HCT116 (cell line): Measurements from ENCODE around the gene SEMA6D. TPM values are rescaled to one million over a fixed set of nuclear protein-coding genes. Genes with fewer than 3 reads are reported as not detected.

Source experiments
- ATAC-seq: fragments of 200-7000 bp; cut with Tn5 transposase; 2 replicates; pipeline ENCODE4 v1.9.1; 2020; ENCODE audit warnings: mild to moderate bottlenecking, moderate library complexity
- BruUV-seq: library from RNA; stranded (reverse); fragments of 400-500 nt; replicated peaks from 2 replicates; lab custom pipeline; 2021; lab: Mats Ljungman, UMichigan
- CTCF ChIA-PET: fragments of 300-600 bp; sonication (Branson Sonifier 250); formaldehyde crosslinking; loops from one replicate; lab custom pipeline; 2021; ENCODE audit warnings: antibody characterized with exemption; lab: Charles Lee
- POLR2A ChIA-PET: fragments of 300-600, 350-600 bp; sonication (Branson Sonifier 250); formaldehyde crosslinking; loops from one replicate; lab custom pipeline; 2021; ENCODE audit warnings: antibody characterized with exemption; lab: Charles Lee
- RAD21 ChIA-PET, 2 experiments: fragments of 300-600 bp; sonication (Branson Sonifier 250); formaldehyde crosslinking; loops; one replicate each; lab custom pipeline; 2023; ENCODE audit warnings: low total read pairs in 2 of 2; ENCODE audit not compliant: uncharacterized antibody in 2 of 2, unreplicated experiment in 2 of 2, low non-redundant PET in 1 of 2; lab: Charles Lee
- DNase-seq: peaks from one replicate; pipeline ENCODE4 v3.0.0-alpha.2; 2010; ENCODE audit warnings: low read depth, low spot score
- H2AFZ ChIP-seq: fragments of 200-600 bp; shearing (Covaris generic), sonication (generic); 2 replicates; pipeline ENCODE4 v1.6.1; 2017; ENCODE audit warnings: low read depth, mixed run types, mixed read lengths, antibody characterized with exemption, low read length; ENCODE audit not compliant: poor library complexity, severe bottlenecking
- H3K27ac ChIP-seq: 2 replicates; pipeline ENCODE4 v1.5.1; 2012; ENCODE audit warnings: low read depth, low read length
- H3K27me3 ChIP-seq: fragments of 200-600 bp; sonication (generic); 2 replicates; pipeline ENCODE4 v1.6.1; 2016; ENCODE audit warnings: mixed run types, low read length, mixed read lengths; ENCODE audit not compliant: insufficient read depth
- H3K36me3 ChIP-seq, 2 experiments: fragments of 200-500 bp in 1 of 2; fragments of 200-600 bp in 1 of 2; sonication (Bioruptor generic) in 1 of 2; sonication (generic) in 1 of 2; 2 replicates each; pipeline versions ENCODE4 v1.5.1 to v1.6.1; 2014 to 2016; ENCODE audit warnings: low read length in 2 of 2, inconsistent platforms in 1 of 2, mixed read lengths in 1 of 2, mixed run types in 1 of 2; ENCODE audit not compliant: insufficient read depth in 2 of 2, control insufficient read depth in 1 of 2
- H3K4me1 ChIP-seq, 2 experiments: fragments of 200-600 bp in 1 of 2; sonication (generic) in 1 of 2; 2 replicates each; pipeline versions ENCODE4 v1.5.1 to v1.6.1; 2012 to 2017; ENCODE audit warnings: low read length in 2 of 2, inconsistent platforms in 1 of 2, mild to moderate bottlenecking in 1 of 2, mixed read lengths in 1 of 2, mixed run types in 1 of 2, moderate library complexity in 1 of 2; ENCODE audit not compliant: insufficient read depth in 2 of 2, control insufficient read depth in 1 of 2
- H3K4me2 ChIP-seq: fragments of 200-600 bp; sonication (generic); 2 replicates; pipeline ENCODE4 v1.6.1; 2017; ENCODE audit warnings: mixed run types, low read length, mixed read lengths
- H3K4me3 ChIP-seq, 2 experiments: fragments of 200-600 bp in 1 of 2; sonication (generic) in 1 of 2; replicated peaks in 1 of 2; 2 replicates each; pipeline ENCODE4 v1.5.1; 2011 to 2016; ENCODE audit warnings: low read length in 2 of 2, control low read depth in 1 of 2, low read depth in 1 of 2, mild to moderate bottlenecking in 1 of 2, mixed read lengths in 1 of 2, mixed run types in 1 of 2
- H3K79me2 ChIP-seq: fragments of 200-600 bp; sonication (generic); 2 replicates; pipeline ENCODE4 v1.6.1; 2017; ENCODE audit warnings: mild to moderate bottlenecking, mixed run types, low read length, moderate library complexity, mixed read lengths; ENCODE audit not compliant: insufficient read depth
- H3K9ac ChIP-seq: fragments of 200-600 bp; sonication (generic); 2 replicates; pipeline ENCODE4 v1.6.1; 2016; ENCODE audit warnings: low read length, mixed read lengths
- H3K9me2 ChIP-seq: fragments of 200-600 bp; sonication (generic), shearing (Covaris generic); 2 replicates; pipeline ENCODE4 v1.6.1; 2017; ENCODE audit warnings: mixed run types, mild to moderate bottlenecking, moderate library complexity; ENCODE audit not compliant: insufficient read depth
- H3K9me3 ChIP-seq, 2 experiments: fragments of 200-500 bp in 1 of 2; fragments of 200-600 bp in 1 of 2; sonication (Bioruptor generic) in 1 of 2; sonication (generic) in 1 of 2; 2 replicates each; pipeline ENCODE4 v1.6.1; 2014 to 2017; ENCODE audit warnings: low read length in 2 of 2, mixed read lengths in 2 of 2, inconsistent platforms in 1 of 2, low read depth in 1 of 2, mild to moderate bottlenecking in 1 of 2, mixed run types in 1 of 2, moderate library complexity in 1 of 2; ENCODE audit not compliant: control insufficient read depth in 1 of 2, insufficient read depth in 1 of 2
- H4K20me1 ChIP-seq: fragments of 200-600 bp; sonication (generic), shearing (Covaris generic); 2 replicates; pipeline ENCODE4 v1.6.1; 2017; ENCODE audit warnings: mixed run types, mild to moderate bottlenecking, moderate library complexity; ENCODE audit not compliant: insufficient read depth
- CEBPB ChIP-seq: IDR thresholded peaks from 2 replicates; pipeline ENCODE4 v1.6.1; 2012; ENCODE audit warnings: low read depth
- ELF1 ChIP-seq: IDR thresholded peaks from 2 replicates; pipeline ENCODE4 v1.6.1; 2012; ENCODE audit warnings: low read depth, borderline replicate concordance
- EZH2 ChIP-seq: fragments of 200-600 bp; sonication (generic); IDR thresholded peaks from 2 replicates; pipeline ENCODE4 v1.6.1; 2017; ENCODE audit warnings: antibody characterized with exemption, mixed run types
- FOSL1 ChIP-seq: IDR thresholded peaks from 2 replicates; pipeline ENCODE4 v1.6.1; 2012; ENCODE audit warnings: low read depth
- RAD21 ChIP-seq: IDR thresholded peaks from 2 replicates; pipeline ENCODE4 v1.6.1; 2012; ENCODE audit warnings: low read depth, mild to moderate bottlenecking
- SRF ChIP-seq: IDR thresholded peaks from 2 replicates; pipeline ENCODE4 v1.6.1; 2012; ENCODE audit warnings: low read depth
- TCF7L2 ChIP-seq: IDR thresholded peaks from 2 replicates; pipeline ENCODE4 v1.7.0; 2011; ENCODE audit warnings: borderline replicate concordance, inconsistent platforms; ENCODE audit not compliant: insufficient read depth, insufficient read length; ENCODE audit errors: extremely low read depth
- YY1 ChIP-seq: IDR thresholded peaks from 2 replicates; pipeline ENCODE4 v1.6.1; 2011; ENCODE audit warnings: low read length, low read depth, moderate library complexity, mild to moderate bottlenecking; ENCODE audit not compliant: insufficient replicate concordance; ENCODE audit errors: extremely low read depth
- ZFX ChIP-seq: fragments of 450-650 bp; IDR thresholded peaks from 2 replicates; pipeline ENCODE4 v1.6.1; 2017
- ZNF274 ChIP-seq: fragments of 200-500 bp; sonication (Bioruptor generic); IDR thresholded peaks from 2 replicates; pipeline ENCODE4 v1.6.1; 2014; ENCODE audit warnings: mild to moderate bottlenecking, low read depth, low read length, inconsistent platforms
- intact Hi-C: fragments of 100-400 bp; cut with micrococcal nuclease; formaldehyde crosslinking; loops from 2 replicates; pipeline ENCODE4 v1.10.0; 2022
- total RNA-seq: library from RNA; stranded (reverse); gene quantifications from one replicate; pipeline ENCODE4 v1.2.1, GENCODE V29; 2021; ENCODE audit not compliant: unreplicated experiment
- TF ChIP-seq, protein P1 (sequence below): IDR thresholded peaks from 2 replicates; pipeline ENCODE4 v1.6.1; 2012
- TF ChIP-seq, protein P2 (sequence below): IDR thresholded peaks from 2 replicates; pipeline ENCODE4 v1.6.1; 2012; ENCODE audit warnings: low read depth
- TF ChIP-seq, protein P3 (sequence below), 3 experiments: fragments of 200-600 bp in 1 of 3; sonication (generic) in 1 of 3; IDR thresholded peaks in 2 of 3; conservative IDR thresholded peaks in 1 of 3; 2 replicates each; pipeline ENCODE4 v1.5.1; 2012 to 2017; ENCODE audit warnings: low read depth in 2 of 3, low read length in 2 of 3, antibody characterized with exemption in 1 of 3, borderline replicate concordance in 1 of 3, control low read depth in 1 of 3, mild to moderate bottlenecking in 1 of 3, mixed read lengths in 1 of 3, mixed run types in 1 of 3, moderate library complexity in 1 of 3; ENCODE audit not compliant: insufficient read depth in 1 of 3

Gene SEMA6D
- total RNA-seq, 1 experiment from 2014 or later: 0.02 TPM

DNA sequence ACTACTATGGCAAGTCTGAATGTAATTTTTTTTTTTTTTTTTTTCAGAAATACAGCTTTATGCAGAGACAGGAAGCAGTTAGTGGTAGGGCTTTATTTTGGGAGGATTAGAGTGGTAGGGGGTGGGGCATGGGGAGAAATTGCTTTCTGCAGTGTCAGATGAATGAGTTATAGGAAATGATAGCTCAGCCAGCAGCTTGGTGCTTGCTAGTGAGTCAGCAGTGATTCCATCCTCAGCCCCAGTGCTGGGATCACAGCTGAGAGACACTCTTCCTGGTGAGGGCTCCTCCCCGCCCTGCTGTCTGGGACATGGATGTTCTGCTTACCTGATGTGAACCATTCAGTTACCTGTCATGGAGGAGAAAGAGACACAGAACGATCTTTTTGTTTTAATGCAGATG is 39.6 kb downstream of the SEMA6D start:
- Histone ChIP-seq H3K9me3 (peaks cover 26 to 30% of the 10 kb centered on the region in 2 experiments; a peak in 2 of 4 replicates), H3K4me1 (no peaks in the 10 kb centered on the region), H4K20me1 (no peaks in the 10 kb centered on the region), H2AFZ (no peak overlapping the region), H3K27ac (no peak overlapping the region), H3K4me2 (no peak overlapping the region), H3K79me2 (no peaks in the 10 kb centered on the region), H3K9me2 (no peaks in the 10 kb centered on the region), H3K4me3 (no peak overlapping the region), H3K36me3 (no peaks in the 10 kb centered on the region), H3K9ac (no peak overlapping the region), H3K27me3 (no peaks in the 10 kb centered on the region)
- ChIA-PET POLR2A (no interaction called here), RAD21 (no interaction called here), CTCF (no interaction called here)
- BruUV-seq: no TSS peak
- no peak for DNase-seq
- intact Hi-C loops: no loop called here
- TF ChIP-seq RAD21: no peak
- TF ChIP-seq, protein P1, sequence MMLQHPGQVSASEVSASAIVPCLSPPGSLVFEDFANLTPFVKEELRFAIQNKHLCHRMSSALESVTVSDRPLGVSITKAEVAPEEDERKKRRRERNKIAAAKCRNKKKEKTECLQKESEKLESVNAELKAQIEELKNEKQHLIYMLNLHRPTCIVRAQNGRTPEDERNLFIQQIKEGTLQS: no peak
- no peak for ATAC-seq

DNA sequence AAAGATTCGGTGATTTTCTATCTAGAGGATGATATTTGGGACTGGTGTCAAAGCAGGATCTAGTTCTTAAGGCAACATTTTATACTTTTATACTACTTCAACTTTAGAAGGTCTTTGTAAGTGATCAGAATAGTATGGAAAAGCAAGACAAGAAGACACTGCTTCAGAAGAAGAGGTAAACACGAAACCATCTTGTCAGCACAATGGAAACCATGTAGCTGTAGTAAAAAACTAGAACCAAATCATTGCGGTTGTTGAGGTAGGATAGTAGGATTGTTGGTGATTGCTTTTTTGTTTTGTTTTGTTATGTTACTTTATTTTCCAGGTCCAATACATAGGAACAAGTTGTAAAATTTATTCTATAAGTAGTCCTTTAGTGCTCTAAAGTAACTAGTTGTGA is 40.0 kb downstream of the SEMA6D start:
- no TSS peak for BruUV-seq
- H3K4me2 ChIP-seq: no peak overlapping the region
- H3K4me3 ChIP-seq: no peak overlapping the region
- ATAC-seq: no peak
- RAD21 ChIA-PET: no interaction called here
- no peaks in the 10 kb centered on the region for H3K36me3 ChIP-seq
- H3K27ac ChIP-seq: no peak overlapping the region
- peaks cover 30 to 31% of the 10 kb centered on the region in 2 experiments; a peak in 2 of 4 replicates for H3K9me3 ChIP-seq
- intact Hi-C loops: no loop called here
- TF ChIP-seq CEBPB (no peak), EZH2 (no peak), ZFX (no peak), ZNF274 (no peak), TCF7L2 (no peak), YY1 (no peak), ELF1 (no peak), RAD21 (no peak), SRF (no peak), FOSL1 (no peak)
- TF ChIP-seq, protein P1: no peak
- TF ChIP-seq, protein P2, sequence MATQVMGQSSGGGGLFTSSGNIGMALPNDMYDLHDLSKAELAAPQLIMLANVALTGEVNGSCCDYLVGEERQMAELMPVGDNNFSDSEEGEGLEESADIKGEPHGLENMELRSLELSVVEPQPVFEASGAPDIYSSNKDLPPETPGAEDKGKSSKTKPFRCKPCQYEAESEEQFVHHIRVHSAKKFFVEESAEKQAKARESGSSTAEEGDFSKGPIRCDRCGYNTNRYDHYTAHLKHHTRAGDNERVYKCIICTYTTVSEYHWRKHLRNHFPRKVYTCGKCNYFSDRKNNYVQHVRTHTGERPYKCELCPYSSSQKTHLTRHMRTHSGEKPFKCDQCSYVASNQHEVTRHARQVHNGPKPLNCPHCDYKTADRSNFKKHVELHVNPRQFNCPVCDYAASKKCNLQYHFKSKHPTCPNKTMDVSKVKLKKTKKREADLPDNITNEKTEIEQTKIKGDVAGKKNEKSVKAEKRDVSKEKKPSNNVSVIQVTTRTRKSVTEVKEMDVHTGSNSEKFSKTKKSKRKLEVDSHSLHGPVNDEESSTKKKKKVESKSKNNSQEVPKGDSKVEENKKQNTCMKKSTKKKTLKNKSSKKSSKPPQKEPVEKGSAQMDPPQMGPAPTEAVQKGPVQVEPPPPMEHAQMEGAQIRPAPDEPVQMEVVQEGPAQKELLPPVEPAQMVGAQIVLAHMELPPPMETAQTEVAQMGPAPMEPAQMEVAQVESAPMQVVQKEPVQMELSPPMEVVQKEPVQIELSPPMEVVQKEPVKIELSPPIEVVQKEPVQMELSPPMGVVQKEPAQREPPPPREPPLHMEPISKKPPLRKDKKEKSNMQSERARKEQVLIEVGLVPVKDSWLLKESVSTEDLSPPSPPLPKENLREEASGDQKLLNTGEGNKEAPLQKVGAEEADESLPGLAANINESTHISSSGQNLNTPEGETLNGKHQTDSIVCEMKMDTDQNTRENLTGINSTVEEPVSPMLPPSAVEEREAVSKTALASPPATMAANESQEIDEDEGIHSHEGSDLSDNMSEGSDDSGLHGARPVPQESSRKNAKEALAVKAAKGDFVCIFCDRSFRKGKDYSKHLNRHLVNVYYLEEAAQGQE: no peak
- TF ChIP-seq, protein P3, sequence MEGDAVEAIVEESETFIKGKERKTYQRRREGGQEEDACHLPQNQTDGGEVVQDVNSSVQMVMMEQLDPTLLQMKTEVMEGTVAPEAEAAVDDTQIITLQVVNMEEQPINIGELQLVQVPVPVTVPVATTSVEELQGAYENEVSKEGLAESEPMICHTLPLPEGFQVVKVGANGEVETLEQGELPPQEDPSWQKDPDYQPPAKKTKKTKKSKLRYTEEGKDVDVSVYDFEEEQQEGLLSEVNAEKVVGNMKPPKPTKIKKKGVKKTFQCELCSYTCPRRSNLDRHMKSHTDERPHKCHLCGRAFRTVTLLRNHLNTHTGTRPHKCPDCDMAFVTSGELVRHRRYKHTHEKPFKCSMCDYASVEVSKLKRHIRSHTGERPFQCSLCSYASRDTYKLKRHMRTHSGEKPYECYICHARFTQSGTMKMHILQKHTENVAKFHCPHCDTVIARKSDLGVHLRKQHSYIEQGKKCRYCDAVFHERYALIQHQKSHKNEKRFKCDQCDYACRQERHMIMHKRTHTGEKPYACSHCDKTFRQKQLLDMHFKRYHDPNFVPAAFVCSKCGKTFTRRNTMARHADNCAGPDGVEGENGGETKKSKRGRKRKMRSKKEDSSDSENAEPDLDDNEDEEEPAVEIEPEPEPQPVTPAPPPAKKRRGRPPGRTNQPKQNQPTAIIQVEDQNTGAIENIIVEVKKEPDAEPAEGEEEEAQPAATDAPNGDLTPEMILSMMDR (IDR thresholded peaks at IDR 0.05 in 2 of 3, conservative IDR thresholded peaks at IDR 0.05 in 1 of 3; ENCODE audit: borderline replicate concordance in 1 of 3, insufficient read depth in 1 of 3, low read depth in 2 of 3, low read length in 2 of 3): no peak
- TF ChIP-seq, all 23 proteins: peak for 0
- no peak overlapping the region for H3K9ac ChIP-seq
- H3K27me3 ChIP-seq: no peaks in the 10 kb centered on the region
- ChIA-PET POLR2A (no interaction called here), CTCF (no interaction called here)
- H3K79me2 ChIP-seq: no peaks in the 10 kb centered on the region
- no peaks in the 10 kb centered on the region for H3K9me2 ChIP-seq
- no peak overlapping the region for H2AFZ ChIP-seq
- H3K4me1 ChIP-seq: no peaks in the 10 kb centered on the region
- H4K20me1 ChIP-seq: no peaks in the 10 kb centered on the region
- DNase-seq: no peak
